ENCODE data around the gene HDLBP.
A peak's percentile ranks its signal among the peaks of the same experiment; 100 is the strongest.

The HDLBP gene

DNA sequence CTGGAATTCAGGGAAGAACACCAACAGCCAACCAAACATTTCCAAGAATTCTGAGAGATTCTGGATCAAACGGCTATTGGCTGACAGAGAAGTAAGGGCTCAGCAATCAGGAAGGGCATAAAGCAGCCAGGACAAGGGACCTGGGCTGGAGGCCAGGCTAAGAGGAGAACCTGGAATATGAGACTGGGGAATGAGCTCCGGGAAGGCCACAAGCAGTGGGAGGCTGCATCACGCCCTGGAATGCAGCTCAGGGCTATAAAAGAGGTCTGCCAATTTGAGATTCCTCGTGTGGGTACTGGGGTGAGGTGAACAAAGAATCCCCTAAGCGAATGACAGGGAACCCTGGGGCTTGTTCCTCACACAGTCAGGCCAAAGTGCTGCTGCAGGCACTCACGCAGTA, 66.6 kb downstream of the HDLBP start:
- no peak for DNase-seq

DNA sequence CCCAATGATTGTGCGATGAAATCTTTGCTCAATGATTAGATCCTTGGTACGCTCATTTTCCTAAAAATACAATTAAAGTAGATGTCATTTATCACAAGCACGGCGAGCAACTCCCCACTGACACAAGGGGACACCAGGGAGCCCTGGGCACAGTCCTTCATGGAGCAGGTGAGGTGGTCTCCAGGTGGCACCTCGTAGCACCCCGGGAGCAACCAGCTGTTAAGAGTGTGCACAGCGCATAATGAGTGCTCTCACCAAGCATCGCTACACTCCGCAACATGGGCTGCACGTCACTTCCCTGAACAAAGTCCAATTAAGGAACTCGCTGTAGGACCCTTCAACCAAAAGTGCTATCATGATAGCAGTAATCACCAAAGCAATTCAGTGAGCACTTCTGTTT, 67.2 kb downstream of the HDLBP start:
- no peak for DNase-seq

DNA sequence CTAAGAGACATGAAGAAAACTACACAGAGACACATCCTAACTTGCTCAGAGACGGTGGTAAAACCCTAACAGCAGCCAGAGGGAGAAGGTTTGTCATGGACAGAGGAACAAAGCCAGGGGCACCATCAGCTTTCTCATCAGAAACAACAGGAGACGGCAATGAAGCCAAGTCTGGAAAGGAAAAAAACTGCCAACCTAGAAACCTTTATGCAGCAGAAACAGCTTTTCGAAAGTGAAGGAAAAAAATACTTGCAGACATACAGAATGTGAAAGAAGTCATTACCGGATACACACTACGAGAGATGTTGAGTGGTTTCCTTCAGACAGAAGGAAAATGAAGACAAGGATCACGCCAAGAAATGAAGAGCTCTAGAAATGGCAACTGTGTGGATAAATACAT, 71.1 kb downstream of the HDLBP start:
- DNase-seq: no peak

DNA sequence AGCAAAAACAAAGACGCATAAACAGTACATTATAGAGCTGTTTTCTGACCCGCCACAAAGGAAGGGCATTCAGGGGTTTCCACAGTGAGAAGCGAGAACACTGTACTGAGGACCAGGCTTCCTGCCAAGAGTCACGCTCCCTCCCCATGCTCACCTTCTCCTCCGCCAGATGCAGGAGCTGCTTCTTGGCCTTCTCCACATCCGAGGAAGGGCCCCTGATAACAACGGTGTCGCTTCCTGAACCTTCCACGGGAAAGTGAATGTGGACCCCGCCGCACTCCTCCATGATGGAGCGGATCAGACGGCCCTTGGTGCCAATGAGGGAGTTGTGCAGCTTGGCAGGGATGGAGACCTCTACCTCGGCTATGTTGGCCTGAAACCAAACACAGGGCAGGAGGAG, 73.2 kb downstream of the HDLBP start:
- DNase-seq: no peak

DNA sequence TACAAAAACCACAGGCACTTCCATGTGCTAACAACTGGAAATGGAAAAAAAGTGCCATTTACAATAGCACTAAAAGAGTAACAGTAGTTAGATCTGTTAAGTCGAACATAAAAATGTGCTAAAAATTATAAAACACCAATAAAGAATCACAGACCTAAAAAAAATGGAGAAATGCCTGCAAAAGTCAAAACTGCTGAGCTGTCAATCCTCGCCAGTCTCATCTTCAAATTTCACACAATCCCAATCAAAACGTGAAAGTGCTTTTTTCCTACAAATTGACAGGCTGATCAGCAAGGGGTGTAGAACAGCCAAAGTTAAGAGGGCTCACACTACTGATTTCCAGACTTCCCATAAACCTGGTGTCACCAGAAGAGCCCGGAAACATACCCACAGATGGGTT, 73.8 kb downstream of the HDLBP start:
- no peak for DNase-seq

DNA sequence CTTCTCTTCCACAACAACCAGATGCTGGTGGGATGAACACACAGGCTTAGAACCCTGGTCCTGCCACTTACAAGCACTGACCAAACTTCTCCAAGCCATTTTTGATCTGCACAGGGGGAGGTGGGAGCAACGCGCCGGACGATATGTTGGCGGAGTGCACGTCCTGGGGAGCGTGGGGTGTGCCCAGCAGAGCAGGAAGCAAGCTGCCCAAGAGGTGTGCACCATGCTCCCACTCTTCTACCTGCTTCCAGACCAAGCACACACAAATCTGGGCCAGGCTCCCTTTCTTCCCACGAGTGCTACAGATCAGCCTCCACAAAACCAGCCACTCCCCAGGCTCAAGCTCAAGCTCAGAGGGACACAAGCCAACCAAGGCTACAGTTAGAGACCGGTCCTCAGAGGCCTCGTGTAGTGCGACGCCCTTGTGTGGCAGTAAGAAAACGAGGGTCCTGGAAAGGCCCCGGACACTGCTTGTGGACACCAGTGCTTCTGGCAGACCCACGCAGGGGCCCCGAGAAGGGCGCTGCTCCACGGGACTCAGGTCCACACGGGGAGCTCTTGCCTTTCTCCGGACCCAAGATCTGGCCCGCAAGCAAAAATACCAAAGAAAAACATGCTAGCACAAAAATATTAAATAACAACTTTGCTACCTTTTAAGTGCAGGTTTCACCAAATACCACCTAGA, 75.0 kb downstream of the HDLBP start:
- no peak for DNase-seq

DNA sequence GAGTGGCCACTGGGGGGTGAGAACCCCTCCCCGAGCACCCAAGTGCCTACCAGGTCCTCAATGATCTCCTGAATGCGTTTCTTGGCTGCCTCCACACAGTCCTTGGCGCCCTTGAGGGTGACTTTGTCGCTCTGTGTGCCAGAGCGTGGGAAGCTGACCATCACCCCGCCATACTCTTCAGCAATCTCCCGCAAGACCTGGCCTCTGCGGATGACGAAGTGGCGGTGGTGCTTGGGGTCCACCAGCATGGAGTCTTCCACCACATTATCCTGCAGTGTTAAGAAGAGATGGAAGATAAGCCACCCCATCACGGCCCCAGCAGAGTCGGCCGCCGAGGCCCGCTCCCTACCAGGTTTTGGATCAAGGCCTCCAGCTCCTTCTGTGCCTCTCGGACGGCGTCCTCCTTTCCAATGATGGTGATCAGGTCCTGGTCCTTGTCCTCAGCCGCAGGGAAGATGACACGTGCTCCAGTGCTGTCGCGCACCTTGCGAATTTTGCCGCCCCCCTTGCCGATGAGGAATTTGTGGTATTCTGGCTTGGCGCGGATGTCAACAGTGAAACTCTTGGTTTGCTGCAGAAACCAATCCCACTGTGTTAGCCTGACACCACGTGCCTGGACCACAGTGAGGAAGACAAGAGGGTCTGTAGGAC, 75.8 kb downstream of the HDLBP start:
- DNase-seq: no peak

DNA sequence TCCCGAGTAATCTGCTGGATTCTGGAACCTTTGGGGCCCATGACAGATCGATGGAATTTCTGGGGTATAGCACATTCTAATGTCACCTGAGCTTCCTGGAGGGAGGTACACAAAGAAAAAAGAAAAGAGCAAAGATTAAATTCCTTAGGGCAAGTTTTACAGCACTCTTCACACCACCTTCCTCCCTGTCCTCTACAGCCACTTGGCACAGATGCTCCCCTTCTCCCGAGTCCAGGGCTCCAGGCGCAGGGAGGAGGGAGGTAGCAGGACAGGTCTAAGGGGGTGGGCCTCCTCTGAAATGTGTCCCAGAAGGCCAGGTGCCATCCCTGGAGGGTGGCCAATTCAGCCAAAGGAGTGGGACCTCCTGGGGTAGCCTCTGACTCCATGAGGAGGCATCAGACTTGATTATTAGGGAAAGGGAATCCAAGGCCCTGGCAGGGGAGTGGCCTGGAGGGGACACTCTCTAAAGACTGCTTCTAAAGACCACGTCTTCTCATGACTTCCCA, 76.7 kb downstream of the HDLBP start:
- DNase-seq: no peak

DNA sequence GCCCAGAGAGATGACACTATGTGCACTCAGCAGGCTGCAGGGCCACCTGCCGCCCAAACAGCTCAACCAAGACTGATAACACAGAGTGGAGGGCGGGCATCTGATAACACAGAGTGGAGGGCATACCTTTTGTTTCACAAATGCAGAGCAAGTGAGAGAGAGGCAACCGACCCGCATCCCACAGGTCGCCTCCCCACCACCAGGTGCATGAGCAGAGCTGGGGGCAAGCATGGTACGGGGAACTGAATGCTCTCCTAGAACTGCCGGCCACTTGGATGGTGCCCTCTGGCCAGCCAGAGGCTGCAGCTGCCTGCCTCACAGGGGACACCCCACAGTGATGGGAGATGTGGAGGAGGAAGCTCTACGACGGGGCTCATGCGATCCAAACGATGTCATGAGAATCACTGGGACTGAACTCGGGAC, 77.5 kb downstream of the HDLBP start:
- peak; percentile 59 for DNase-seq

DNA sequence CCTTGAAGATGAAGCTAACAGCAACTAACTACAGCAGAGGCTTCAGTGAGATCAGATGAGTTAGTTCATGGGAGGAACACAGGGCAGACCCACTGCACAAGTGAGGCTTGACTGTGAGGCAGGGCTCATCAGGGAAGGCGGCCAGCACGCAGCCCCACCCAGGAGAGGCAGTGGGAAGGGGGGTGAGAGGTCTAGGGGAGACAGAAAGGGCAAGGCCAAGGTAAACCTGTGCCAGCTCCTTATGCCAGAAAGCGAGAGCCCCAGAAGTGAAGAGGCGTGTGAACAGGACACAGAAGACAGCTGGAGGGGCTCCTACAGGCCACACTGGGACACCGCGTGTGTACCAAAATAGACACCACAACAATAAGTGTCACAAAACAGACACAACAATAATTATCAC, 78.4 kb downstream of the HDLBP start:
- DNase-seq: no peak

DNA sequence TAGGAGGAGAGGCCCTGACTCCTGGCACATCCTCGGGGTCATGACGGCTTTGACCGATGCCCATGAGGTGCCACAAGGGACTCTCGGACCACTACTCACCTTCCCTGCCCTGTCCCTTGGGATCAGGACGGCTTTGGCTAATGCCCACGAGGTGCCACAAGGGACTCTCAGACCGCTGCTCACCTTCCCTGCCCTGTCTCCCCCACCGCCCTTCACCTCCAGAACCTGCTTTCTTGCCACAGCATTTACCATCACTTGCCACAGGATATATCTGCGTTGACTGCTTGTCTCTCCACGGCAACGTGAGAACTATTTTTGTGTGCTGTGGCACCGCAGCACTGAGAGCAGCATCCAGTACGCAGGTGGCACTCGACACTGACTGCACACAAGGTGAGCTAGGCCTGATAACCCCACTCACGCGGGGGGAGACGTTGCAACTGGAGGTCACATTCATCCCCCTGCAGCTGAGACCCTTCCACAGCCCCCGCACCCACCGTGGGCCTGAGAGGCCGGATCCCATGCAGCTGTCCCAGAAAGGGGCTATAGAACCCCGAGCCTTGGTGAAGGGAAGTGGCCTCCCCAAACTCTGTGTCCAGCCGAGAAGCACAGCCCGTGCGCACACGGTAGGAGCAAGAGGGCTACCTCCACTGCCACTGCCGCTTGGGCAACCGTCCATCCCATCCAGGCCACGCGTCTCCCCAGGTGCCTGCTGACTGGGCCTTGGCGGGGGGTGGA, 79.4 kb downstream of the HDLBP start:
- DNase-seq: no peak

DNA sequence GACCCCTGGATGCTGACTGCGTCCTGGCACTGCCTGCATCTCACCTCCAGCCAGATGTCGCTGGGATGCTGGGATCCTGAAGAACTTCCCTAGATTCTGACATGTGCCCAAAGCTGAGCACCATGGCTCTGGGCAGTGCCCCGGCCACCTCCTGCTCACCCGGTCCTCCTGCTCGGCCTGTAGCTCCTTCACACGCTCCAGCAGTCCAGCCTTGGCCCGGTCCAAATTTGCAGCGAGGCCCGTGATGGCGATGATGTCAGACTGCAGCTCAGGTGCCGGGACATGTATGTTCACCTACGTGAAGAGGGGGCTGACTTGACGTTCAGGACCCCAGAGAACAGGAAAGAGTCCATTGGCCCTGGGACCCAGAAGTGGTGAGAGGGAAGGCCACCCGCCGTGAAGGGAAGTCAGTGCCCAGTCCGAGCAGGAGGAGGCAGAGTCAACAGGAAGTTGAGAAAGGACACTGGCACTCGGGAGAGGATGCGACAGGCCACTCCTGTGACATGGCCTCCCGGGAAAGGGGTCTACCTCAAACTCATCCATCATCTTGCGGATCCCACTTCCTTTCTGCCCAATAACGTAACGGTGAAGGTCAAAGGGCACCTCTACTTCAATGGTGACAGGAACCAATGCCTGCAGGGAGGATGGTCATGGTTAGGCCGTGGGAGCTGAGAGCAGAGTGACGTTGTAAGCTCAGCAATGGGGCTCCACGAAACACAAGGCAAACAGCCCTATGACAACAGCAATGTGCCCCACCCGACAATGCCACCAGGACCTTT, 80.3 kb downstream of the HDLBP start:
- DNase-seq: no peak

DNA sequence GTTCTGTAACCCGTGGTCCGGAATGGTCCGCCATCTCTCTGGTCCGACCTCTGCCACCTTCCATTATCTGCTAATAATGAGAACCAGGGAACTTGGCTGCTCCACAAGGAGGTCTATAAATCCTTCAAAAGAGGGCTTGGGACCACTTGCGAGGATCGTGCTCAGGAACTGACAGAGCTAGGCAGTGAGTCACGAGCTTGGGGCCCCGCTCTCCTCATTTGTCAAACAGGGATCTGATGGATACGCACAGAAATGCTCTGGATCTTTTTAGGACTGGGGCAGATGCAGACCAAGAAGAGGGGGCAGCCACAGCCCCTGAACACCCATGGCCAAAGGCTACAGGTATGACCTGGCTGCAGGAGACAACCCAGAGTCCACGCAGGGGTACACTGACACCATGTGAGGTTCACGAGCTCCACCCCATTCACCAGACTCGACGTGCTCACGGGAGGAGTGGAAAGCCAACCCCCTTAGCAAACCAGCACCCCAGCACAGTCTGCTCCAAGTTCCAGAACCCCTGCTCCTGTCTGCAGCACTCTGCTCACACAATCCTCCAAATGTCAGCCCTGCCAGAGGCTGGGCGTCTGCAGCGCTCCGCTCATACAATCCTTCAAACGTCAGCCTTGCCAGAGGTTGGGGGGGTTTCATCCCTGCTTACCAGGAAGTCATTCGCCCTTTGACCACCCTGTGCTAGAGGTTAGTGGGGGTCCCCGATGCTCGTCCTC, 81.2 kb downstream of the HDLBP start:
- no peak for DNase-seq

DNA sequence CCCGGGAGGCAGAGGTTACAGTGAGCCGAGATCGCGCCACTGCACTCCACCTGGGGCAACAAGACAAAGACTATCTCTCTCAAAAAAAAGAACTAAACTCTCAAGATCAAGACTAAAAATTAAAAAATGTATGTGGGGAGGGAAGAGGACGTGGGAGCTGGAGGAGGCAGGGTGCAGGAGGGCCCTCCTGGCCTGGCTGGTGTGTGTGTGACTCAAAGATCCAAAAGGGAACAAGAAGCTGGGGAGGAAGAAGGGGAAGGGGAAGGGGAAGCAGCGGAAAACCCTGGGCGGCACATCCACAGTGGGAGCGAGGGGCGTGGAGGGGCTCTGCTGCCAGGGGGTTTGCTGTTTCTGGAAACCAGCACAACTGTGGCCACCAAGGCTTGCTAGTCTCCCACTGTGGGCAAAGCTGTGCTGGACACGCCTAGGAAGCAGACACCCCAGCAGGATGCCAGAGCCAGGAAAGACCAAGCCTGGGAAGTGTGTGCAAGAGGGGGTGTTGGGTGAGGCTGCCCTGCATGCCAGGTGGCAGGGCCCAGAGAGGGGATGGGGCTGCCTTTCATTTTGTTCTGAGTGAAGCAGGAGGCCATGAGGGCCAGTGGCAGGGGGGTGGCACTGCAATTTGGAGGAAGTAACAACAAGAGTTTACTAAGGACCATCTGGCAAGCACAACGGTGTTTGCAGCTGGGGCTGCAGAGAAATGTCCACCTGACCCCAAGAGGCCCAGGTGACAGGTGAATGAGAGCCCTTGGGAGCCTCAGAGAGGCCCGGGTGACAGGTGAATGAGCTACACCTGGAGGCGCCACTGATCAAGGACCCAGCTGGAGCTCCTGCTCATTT, 82.5 kb downstream of the HDLBP start:
- DNase-seq: peak; percentile 92

DNA sequence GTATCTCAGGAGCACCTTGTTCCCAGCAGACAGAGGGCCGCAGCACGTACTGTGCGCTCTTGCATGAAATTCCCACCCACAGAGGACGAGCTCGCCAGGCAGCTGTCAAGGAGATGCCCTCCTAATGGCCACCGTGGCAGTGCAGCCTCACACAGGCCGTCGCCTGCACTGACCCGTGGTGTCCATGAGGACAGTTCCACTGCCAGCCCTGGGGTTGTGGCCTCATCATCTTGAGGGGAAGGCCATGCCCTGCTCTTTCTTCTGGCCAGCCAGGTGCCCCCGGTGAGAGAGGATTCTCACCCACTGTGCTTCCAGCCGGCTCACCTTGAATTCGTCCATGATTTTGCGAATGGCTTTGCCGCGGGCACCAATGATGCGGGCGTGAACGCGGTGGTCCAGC, 85.0 kb downstream of the HDLBP start:
- no peak for DNase-seq

DNA sequence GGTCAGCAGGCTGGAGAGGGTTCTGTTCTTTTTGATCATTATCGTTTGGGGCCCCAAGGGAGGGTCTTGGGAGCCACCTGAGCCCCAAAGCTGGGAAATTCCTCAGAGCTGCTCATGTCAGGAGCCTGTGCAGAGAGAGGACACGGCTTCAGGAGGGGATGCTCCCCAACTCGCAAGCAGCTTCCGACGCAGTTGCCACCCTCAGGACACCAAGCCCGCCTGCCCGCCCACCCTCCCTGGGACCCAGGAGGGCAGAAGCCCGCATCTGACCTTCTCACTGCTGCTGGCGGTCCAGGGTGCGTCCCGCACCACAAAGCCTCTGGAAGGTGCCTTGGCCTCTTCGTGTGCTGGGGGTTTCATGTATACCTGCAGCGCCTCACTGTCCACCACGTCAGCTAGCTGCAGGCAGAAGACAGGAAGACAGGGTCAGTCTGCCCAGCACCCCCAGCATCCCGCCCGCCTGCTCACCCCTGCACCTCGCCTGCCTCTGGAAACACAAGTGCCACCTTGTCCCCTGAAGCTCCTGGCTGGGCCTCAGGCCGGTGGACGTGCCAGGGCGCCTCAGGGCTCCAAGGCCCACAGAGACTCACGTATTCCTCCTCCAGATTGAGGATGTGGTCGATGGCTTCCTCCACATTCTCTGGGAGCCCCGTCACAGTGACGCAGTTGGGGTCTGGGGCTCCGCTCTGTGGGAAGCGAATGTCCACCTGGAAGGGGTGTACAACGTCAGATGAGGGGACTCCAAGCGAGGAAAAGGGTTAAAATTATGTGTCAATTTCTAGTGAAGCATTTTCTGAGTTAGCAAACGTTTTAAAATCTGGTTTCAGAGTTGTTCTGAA, 85.7 kb downstream of the HDLBP start:
- no peak for DNase-seq

DNA sequence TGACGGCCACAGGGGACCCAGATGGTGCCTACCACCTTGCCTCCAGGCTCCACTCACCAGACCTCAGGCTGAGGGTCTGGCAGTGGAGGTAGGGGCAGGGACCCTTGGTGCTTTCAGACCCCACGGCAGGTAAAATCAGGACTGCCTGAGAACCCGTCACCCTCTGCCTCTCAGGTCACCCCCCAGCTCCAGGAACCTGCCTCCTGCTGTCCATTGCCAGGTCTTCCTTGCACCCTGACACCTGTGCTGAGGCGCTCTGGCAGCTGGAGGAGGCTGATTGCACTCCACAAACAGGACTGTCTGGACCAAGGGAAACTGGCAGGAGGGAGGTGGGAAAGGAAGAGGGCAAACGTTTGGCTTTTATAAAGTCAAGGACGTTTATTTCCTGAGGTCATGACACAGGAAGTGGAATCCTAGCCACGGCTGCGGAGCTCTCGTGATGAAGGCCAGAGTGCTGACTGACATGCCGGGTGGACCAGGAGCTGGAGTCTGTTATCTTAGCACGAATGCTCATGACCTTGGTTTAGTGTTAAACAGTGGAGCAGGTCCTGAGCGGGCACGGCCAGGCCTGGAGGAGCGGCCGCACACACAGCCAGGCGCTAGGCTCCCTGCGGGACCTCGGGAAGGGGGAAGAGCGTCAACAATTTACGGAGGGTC, 86.5 kb downstream of the HDLBP start:
- DNase-seq: no peak

DNA sequence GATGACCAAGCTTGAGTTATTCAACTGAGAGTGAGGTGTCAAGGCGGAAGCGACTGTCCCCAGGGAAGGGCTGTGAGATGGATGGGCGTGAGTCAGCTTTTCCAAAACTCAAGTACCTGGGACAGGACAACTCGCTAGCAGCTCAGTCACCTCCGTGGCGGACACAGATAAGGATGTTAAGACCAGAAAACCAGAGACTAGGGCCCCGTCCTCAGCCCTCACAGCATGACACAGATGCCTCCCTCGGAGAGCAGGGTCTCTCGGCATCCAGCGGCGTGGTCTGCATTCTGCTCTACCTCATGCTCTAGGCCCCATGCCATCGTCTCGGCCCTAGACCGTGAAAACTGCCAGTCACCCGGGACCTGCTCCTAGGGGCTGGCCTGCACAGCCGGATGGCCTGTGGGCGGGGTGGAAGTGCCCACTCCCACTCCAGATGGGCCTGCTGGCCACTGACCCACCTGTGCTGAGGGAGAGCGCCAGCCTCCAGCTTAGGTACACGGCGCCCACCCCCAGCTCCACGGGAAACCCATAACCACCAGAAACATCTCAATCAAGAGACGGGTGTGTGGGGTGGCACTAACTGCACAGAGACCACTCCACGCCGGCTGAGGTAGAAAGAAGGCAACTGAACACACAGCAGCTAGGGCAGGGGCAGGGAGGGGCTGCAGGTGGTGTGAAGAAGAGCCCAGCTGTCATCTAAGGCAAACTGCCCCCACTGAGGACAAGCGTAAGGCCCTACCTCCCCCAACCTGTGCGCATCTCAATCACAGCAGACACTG, 87.2 kb downstream of the HDLBP start:
- no peak for DNase-seq

DNA sequence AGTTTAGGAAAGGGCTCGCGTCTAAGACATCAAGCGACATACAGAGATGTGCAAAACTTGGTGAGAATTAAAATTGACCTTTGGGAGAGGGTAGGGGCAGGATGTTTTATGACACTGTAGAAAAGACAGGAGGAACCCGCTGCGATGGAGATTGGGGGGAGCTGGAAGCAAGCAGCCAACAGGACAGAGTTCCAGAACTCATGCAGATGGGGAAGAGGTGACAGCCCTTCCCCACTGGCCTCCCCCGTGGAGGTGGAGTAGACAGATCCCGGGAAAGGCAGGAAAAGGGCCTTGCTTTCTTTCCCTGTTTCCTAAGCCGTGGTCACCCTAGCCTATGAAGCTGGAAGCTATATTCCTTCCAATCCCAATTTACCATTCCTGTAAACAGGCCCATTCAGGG, 87.9 kb downstream of the HDLBP start:
- no peak for DNase-seq

Measured in NCI-H510A treated with DMSO at 0.1 percent for 48 hours (cell line).